GM18520 (cell line): ENCODE results near the gene SLC1A7.

Experiments used
- ATAC-seq: cut with Tn5 transposase; IDR thresholded peaks from one replicate; pipeline ENCODE4 v1.9.1; 2021; ENCODE audit not compliant: unreplicated experiment

Gene SLC1A7

DNA sequence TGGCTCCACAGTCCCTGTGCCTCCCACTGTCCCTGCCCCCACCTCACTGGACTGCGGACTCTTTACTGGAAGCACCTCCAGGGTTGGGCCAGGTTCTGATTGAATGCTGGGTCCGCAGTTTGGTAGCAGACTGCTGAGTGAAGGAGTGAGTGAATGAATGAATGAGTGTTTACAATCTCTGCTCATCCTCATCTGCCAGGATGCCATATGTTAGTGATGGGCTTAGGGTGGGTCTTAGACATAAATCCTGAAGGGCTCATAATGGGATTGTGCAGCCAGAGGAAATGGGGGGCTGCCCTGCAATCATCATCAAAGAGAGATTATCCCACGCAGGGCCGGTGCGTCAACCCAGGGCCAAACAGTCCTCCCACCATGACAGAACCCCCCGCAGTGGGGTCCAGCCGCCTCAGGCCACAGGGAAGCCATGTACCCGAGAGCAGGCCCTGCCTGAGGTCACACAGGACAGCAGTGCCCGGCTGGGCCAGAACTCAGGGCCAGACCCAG lies 26.1 kb downstream of the SLC1A7 start:
- no peak for ATAC-seq

DNA sequence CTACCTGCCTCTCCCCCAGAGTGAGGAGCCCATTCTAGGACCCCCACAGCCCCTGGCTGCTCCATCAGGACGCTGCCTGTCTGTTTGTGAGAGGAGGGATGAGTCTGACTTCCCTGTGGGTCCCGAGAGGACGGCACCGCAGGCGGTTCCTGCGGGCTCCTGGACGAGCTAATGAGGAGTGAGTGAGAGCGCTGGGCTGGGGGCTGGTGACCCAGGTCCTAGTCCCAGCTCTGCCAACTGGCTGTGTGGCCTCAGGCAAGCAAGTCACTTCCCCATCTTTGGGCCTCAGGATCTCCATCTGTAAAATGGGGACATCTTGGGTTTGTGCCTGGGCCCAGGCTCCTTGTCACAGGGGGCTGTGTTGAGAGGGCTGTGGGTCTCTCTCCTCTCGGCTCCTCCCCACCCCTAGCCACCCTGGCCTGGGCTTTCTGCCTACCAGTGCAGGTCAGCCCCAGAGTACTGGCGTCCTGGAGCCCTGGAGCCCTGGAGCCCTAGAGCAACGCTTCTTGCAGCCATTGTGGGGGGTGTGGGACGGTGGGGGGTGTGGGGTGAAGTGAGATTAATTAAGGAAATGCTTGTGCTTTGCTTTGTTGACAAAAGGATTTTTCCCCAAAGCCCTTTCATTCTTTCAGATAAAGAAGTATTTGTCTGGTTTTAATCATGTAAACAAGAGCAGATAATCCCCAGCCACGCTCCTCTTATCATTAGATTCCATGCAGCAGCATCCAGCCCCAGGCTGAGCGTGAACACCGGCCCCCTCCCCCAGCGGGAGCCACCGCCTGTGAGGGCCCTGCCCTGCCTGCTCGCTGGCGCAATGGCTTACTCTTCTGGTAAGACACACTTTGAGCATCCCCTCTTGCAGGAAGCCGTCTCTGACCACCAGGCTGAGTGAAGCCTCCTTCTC lies 26.8 kb downstream of the SLC1A7 start:
- no peak for ATAC-seq

DNA sequence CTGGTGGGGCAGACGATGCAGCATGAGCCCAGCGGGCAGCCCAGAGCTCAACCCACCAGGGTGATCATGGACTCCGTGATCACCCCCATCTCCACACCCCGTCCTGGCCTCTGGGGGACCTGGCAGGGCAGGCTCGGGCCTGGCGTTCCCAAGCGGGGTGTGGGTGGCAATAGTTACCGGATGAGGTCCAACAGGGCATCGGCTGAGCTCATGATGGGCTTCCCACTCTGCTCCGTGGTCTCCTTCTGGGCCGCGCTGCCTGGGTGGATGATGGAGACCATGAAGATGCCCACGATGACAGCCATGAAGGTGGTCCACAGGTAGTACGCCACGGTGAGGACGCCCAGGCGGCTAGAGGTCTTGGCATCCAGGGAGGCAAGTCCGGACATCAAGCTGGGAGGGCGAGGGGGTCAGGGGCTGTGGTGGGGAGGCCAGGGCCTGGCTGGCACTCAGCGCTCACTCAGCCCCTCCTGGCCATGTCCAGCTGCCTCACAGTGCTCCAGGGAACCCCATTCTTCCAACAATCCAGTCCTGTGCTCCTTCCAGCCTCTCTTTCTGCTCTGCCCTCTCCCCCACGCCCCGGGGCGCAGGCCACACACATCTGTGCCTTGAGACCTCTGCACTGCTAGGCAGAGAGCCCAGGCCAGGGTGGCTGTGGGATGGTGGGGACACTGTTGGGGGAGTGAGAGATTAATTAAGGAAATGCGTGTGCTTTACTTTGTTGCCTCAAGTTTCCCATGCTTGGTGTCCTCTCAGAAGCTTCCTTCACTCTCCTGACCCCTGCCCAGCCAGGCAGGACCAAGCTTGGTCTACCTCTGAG lies 27.6 kb downstream of the SLC1A7 start:
- ATAC-seq = no peak

- ATAC-seq = no peak
Observed at GRCh38 chr1:53114090-53114489, 28.3 kb downstream of the SLC1A7 start.

GRCh38 chr1:53112861-53113260 lies 29.6 kb downstream of the SLC1A7 start:
- ATAC-seq = no peak

- no peak for ATAC-seq
Observed at GRCh38 chr1:53112271-53112774, 30.1 kb downstream of the SLC1A7 start.

DNA sequence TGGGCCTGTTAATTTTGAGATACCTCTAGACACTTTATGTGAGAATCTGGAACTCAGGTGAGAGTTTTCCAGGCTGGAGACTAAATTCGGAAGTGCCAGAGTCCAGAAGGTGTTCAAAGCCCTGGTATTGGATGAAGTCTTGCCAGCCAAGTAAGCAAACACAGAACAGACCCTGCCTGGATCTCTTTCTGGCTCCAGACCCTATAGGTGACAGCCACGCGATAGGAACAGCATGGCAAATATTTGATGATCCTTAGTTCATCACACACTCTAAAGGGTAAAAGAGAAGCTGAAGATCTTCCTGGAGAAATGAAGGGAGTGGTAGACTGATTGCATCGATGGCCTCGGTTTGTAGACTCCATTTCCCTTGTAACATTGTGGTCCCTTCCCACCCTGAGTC lies 30.7 kb downstream of the SLC1A7 start:
- no peak for ATAC-seq

GRCh38 chr1:53111073-53111556 lies 31.3 kb downstream of the SLC1A7 start:
- ATAC-seq = no peak

GRCh38 chr1:53110370-53111072 lies 31.9 kb downstream of the SLC1A7 start:
- no peak for ATAC-seq

GRCh38 chr1:53108646-53109580 lies 33.5 kb downstream of the SLC1A7 start:
- ATAC-seq = no peak

DNA sequence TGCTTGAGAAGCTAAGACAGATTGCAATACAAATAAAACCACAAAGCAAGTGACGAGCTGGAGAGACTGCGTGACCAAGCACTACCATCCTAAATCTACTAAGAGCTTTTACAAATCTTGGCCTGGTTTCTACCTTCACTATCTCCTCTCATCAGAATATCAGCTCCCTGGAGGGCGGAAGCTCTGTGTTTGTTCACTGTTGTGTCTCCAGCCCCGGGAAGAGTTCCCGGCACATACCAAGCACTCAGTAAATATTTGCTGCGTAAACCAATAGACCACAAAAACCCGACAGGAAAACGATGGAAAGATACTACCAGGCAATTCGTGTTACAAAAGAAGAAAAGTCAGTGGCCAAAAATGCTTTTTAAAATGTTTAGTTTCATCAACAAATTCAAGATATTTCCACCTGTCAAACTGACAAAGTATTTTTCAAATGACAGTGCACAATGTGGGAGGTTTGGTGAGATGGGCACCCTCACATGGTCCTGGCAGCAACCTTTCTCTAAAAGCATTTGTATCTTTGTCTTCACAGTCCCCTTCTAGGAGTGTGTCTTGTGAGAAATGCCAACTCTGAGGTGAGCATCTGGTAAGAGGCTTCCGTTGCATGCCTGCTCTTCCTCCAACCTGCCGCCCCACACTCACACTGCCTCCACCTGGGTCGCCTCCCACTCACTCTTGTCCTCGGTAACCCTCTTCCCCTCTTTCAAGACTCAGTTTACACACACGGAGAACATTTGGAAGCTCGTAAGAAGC lies 34.7 kb downstream of the SLC1A7 start:
- no peak for ATAC-seq

DNA sequence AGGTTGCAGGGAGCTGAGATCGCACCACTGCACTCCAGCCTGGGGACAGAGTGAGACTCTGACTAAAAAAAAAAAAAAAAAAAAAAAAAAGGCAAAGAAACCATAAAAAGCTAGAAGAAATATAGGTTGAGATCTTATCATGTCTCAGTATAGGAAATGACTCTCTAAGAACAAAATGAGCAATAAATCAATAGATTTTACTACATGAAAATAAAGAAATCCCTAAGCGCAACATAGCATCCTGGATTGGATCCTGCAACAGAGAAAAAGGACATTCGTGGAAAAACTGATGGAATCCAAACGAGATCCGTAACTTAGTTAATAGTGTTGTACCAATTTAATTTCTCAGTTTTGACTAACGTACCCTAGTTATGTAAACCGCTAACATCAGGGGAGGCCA lies 35.3 kb downstream of the SLC1A7 start:
- no peak for ATAC-seq

DNA sequence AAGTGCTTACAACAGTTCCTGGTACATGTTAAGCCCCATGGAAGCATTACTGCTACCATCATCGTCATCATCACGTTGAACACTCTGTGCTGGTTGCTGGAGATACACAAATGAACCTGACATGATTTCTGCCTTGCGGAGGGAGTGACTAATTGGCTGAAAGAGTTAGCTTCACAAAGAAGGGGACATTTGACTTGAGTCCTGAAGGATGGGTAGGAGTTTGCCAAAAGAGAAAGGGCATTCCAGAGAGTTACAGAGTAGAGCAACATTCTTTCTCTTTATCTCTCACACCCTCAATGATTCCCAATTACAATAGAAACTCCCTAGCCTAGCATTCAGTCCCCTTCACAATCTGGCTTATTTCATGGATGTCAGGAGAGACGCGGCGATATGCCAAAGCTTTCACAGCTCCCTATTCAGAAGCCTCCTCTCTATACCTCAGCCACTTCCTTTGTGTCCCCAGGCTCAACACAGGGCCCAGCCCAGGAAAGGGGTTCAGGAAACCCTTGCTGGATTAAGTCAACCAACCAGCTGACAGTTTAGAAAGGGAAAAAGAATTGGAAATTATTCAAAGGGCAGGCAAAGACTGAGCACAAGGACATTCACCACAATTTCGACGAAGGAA lies 38.0 kb downstream of the SLC1A7 start:
- no peak for ATAC-seq

DNA sequence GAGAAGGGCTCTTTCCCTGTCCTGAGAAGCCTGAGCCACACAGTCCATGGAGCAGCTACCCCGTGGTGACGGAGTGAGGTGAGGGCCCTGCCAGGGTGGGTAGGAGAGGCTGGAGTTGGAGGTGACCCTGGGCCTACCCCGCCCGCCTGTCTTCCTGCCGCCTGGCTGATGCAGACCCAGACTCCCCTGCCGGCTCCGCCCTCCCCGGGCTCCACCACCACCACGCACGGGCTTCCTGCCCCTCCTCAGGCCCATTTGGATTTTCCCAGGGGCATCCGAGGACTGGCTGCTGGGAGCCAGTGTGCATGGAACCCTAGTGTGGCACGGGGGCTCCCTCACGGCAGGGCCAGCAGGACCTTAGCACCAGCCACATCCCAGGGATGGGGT lies 47.9 kb downstream of the SLC1A7 start:
- ATAC-seq = no peak

- ATAC-seq = no peak
Observed at GRCh38 chr1:53093778-53094532, 48.5 kb downstream of the SLC1A7 start.

GRCh38 chr1:53093451-53093754 lies 49.0 kb downstream of the SLC1A7 start:
- no peak for ATAC-seq

DNA sequence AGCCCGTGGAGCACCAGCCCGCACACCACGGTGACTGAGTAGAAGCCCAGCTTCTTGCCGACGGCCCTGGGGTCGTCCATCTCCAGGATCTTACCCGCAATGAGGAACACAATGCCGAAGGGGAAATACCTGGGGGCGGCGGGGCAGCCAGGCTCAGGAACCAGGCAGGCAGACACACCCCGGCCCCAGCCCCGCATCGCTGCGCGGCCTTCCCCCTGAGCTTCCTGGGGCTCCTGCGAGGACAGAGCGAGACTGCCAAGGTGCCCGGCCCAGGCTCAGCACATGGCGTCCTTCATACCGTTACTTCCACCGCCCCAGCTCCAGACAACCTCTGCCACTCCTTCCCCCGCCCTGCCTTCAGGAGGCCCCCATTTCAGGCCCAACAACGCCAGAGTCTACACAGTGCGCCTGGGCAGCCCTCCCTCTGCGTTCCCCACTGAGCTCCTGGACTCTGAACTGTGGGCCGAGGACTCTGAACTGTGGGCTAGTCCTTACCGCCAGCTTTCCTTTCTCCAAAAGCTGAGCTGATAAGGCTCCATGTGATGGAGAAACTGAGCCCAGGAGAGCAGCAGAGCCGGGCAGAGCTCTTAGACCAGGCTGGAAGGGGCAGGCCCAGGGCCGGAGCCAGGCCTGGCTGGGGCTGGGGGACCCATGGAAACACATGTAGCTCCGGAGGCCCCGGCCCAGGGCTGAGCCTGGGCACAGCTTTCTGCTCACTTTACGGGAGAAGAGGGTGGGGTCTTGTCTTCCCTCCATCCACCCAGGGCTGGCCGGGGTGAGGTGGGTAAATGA lies 49.6 kb downstream of the SLC1A7 start:
- ATAC-seq = no peak
